Femur (tissue), 1 donor: ENCODE data around the gene LOXHD1.

Experiments
- DNase-seq: peaks from one replicate; pipeline ENCODE4 v3.0.0-alpha.2; 2017

LOXHD1 gene

GRCh38 chr18:46474487-46475389, 182.3 kb downstream of the LOXHD1 start:
- DNase-seq: no peak

- no peak for DNase-seq
These were observed 185.1 kb downstream of the LOXHD1 start for GRCh38 chr18:46471809-46472498.

- no peak for DNase-seq
These were observed 186.3 kb downstream of the LOXHD1 start for GRCh38 chr18:46470714-46471113.

GRCh38 chr18:46469186-46469915, 187.7 kb downstream of the LOXHD1 start:
- no peak for DNase-seq

- no peak for DNase-seq
These were observed 188.4 kb downstream of the LOXHD1 start for GRCh38 chr18:46468426-46469180.

GRCh38 chr18:46466234-46467160, 190.5 kb downstream of the LOXHD1 start:
- DNase-seq: no peak

- no peak for DNase-seq
These were observed 191.9 kb downstream of the LOXHD1 start for GRCh38 chr18:46464926-46465655.

GRCh38 chr18:46462523-46462922, 194.5 kb downstream of the LOXHD1 start:
- DNase-seq: no peak

- no peak for DNase-seq
These were observed 195.0 kb downstream of the LOXHD1 start for GRCh38 chr18:46461993-46462392.

GRCh38 chr18:46460754-46461153, 196.3 kb downstream of the LOXHD1 start:
- DNase-seq: no peak

- DNase-seq: no peak
These were observed 197.1 kb downstream of the LOXHD1 start for GRCh38 chr18:46459789-46460455.

GRCh38 chr18:46458472-46458871, 198.5 kb downstream of the LOXHD1 start:
- no peak for DNase-seq

GRCh38 chr18:46456691-46457090, 200.3 kb downstream of the LOXHD1 start:
- DNase-seq: no peak

- DNase-seq: no peak
These were observed 204.2 kb downstream of the LOXHD1 start for GRCh38 chr18:46452820-46453219.

- DNase-seq: no peak
These were observed 207.5 kb downstream of the LOXHD1 start for GRCh38 chr18:46449499-46449898.

- no peak for DNase-seq
These were observed 208.0 kb downstream of the LOXHD1 start for GRCh38 chr18:46449033-46449432.

GRCh38 chr18:46448347-46448746, 208.7 kb downstream of the LOXHD1 start:
- no peak for DNase-seq

GRCh38 chr18:46447792-46448191, 209.2 kb downstream of the LOXHD1 start:
- DNase-seq: no peak

- no peak for DNase-seq
These were observed 209.7 kb downstream of the LOXHD1 start for GRCh38 chr18:46447323-46447722.
